Progenitor cell of endocrine pancreas (in vitro differentiated cells): ENCODE data around the gene GOLIM4. TPM values are rescaled to one million over a fixed set of nuclear protein-coding genes. Genes with fewer than 3 reads are reported as not detected.

ENCODE experiments used
- DNase-seq: peaks from one replicate; pipeline ENCODE4 v3.0.0; 2021; ENCODE audit warnings: low spot score; ENCODE audit not compliant: unreplicated experiment
- H3K27ac Mint-ChIP-seq: 2 replicates; pipeline ENCODE4 v1.8.0; 2021; ENCODE audit warnings: mild to moderate bottlenecking, moderate library complexity, mixed read lengths
- H3K27me3 Mint-ChIP-seq: 2 replicates; pipeline ENCODE4 v1.8.0; 2021; ENCODE audit warnings: mixed read lengths
- H3K36me3 Mint-ChIP-seq: 2 replicates; pipeline ENCODE4 v1.8.0; 2022; ENCODE audit warnings: mixed read lengths; ENCODE audit not compliant: insufficient read depth
- H3K4me1 Mint-ChIP-seq: 2 replicates; pipeline ENCODE4 v1.8.0; 2021; ENCODE audit warnings: low read depth, mixed read lengths
- H3K4me3 Mint-ChIP-seq: 2 replicates; pipeline ENCODE4 v1.8.0; 2021; ENCODE audit warnings: low read depth, mild to moderate bottlenecking, moderate library complexity, mixed read lengths
- H3K9me3 Mint-ChIP-seq: 2 replicates; pipeline ENCODE4 v1.8.0; 2021; ENCODE audit warnings: low read depth, mixed read lengths
- total RNA-seq: library from RNA; stranded (reverse); gene quantifications from 2 replicates; pipeline ENCODE4 v1.2.1, GENCODE V29; 2021
- TF ChIP-seq, protein P1 (sequence below): fragments of 200-600 bp; sonication (generic); IDR thresholded peaks from one replicate; pipeline ENCODE4 v1.5.0; 2021; ENCODE audit warnings: antibody characterized with exemption, mild to moderate bottlenecking; ENCODE audit not compliant: unreplicated experiment

Gene GOLIM4
- total RNA-seq, 1 donor from 2014 or later: 38.7 TPM

GRCh38 chr3:168086541-168087260 is 9.0 kb downstream of the GOLIM4 start:
- Mint-ChIP-seq H3K36me3 (no peaks in the 10 kb centered on the region), H3K27me3 (no peaks in the 10 kb centered on the region), H3K9me3 (no peaks in the 10 kb centered on the region), H3K4me3 (no peak overlapping the region), H3K4me1 (peaks cover 34% of the 10 kb centered on the region), H3K27ac (no peak overlapping the region)
- DNase-seq: no peak
- TF ChIP-seq, protein P1, sequence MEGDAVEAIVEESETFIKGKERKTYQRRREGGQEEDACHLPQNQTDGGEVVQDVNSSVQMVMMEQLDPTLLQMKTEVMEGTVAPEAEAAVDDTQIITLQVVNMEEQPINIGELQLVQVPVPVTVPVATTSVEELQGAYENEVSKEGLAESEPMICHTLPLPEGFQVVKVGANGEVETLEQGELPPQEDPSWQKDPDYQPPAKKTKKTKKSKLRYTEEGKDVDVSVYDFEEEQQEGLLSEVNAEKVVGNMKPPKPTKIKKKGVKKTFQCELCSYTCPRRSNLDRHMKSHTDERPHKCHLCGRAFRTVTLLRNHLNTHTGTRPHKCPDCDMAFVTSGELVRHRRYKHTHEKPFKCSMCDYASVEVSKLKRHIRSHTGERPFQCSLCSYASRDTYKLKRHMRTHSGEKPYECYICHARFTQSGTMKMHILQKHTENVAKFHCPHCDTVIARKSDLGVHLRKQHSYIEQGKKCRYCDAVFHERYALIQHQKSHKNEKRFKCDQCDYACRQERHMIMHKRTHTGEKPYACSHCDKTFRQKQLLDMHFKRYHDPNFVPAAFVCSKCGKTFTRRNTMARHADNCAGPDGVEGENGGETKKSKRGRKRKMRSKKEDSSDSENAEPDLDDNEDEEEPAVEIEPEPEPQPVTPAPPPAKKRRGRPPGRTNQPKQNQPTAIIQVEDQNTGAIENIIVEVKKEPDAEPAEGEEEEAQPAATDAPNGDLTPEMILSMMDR: no peak

GRCh38 chr3:168085491-168086119 is 10.1 kb downstream of the GOLIM4 start:
- TF ChIP-seq, protein P1: no peak
- H3K9me3 Mint-ChIP-seq: no peaks in the 10 kb centered on the region
- no peaks in the 10 kb centered on the region for H3K27me3 Mint-ChIP-seq
- DNase-seq: no peak
- no peak overlapping the region for H3K27ac Mint-ChIP-seq
- H3K4me3 Mint-ChIP-seq: no peak overlapping the region
- no peaks in the 10 kb centered on the region for H3K36me3 Mint-ChIP-seq
- peaks cover 29% of the 10 kb centered on the region for H3K4me1 Mint-ChIP-seq

DNA sequence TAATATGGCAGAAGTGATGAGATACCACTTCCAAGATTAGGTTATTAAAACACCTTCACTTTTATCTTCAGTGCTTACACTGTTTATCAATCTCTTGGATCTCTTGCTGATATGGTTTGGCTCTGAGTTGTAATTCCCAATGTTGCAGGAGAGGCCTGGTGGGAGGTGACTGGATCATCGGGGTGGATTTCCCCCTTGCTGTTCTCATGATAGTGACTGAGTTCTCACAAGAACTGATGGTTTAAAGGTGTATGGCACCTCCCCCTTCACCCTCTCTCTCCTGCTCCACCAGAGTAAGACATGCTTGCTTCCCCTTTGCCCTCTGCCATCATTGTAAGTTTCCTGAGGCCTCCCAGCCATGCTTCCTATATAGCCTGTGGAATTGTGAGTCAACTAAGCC is 11.8 kb downstream of the GOLIM4 start:
- Mint-ChIP-seq H3K4me1 (peaks cover 17% of the 10 kb centered on the region), H3K9me3 (no peaks in the 10 kb centered on the region)

DNA sequence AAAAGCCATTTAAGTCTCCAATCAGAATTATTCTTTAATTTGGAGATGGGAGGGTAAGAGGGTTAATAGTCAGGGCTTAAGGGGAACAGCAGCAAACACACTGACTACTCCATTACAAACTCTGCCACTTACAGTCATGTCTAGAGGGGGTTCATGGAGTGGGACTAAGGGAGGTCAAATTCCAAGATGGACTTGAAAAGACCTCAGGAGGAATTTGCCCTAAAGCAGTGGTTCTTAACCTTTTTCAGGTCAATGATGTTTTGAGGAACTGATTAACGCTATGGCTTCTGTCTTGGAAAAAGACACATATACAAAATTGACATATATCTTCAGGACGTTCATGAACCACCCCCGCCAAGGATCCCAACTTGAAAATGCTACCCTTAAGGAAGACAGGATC is 13.9 kb downstream of the GOLIM4 start:
- H3K27ac Mint-ChIP-seq: no peak overlapping the region
- no peak for DNase-seq
- peaks cover 3% of the 10 kb centered on the region for H3K9me3 Mint-ChIP-seq
- peaks cover 3% of the 10 kb centered on the region for H3K36me3 Mint-ChIP-seq
- H3K4me3 Mint-ChIP-seq: no peak overlapping the region
- H3K27me3 Mint-ChIP-seq: no peaks in the 10 kb centered on the region
- TF ChIP-seq, protein P1: no peak
- peaks cover 11% of the 10 kb centered on the region for H3K4me1 Mint-ChIP-seq

More for the DNA sequence above, 11.8 kb downstream of the GOLIM4 start:
- Mint-ChIP-seq H3K4me3 (no peak overlapping the region), H3K36me3 (no peaks in the 10 kb centered on the region), H3K27me3 (no peaks in the 10 kb centered on the region), H3K27ac (no peak overlapping the region)
- DNase-seq: no peak
- TF ChIP-seq, protein P1: no peak

GRCh38 chr3:168081171-168081771 is 14.5 kb downstream of the GOLIM4 start:
- H3K4me1 Mint-ChIP-seq: peaks cover 11% of the 10 kb centered on the region
- no peak overlapping the region for H3K4me3 Mint-ChIP-seq
- peaks cover 3% of the 10 kb centered on the region for H3K36me3 Mint-ChIP-seq
- peaks cover 3% of the 10 kb centered on the region for H3K9me3 Mint-ChIP-seq
- no peak overlapping the region for H3K27ac Mint-ChIP-seq
- no peaks in the 10 kb centered on the region for H3K27me3 Mint-ChIP-seq
- TF ChIP-seq, protein P1: no peak
- no peak for DNase-seq
